Fibroblast of pulmonary artery (primary cell): ENCODE results near the gene SDHAF3.
"Not testable (repeated sequence)": the region's sequence is repeated elsewhere in the genome, so short reads cannot be mapped to it uniquely, and the experiment has no call there.

Experiments
- DNase-seq: peaks from one replicate; pipeline ENCODE4 v3.0.0-alpha.2; 2010; ENCODE audit warnings: low read depth
- H3K4me3 ChIP-seq: replicated peaks from 2 replicates; pipeline ENCODE4 v1.5.1; 2011; ENCODE audit warnings: low read depth, mild to moderate bottlenecking, control low read depth, low read length, moderate library complexity
- CTCF ChIP-seq: IDR thresholded peaks from 2 replicates; pipeline ENCODE4 v1.5.1; 2011; ENCODE audit warnings: mild to moderate bottlenecking, control low read depth, low read length, inconsistent platforms; ENCODE audit errors: missing control alignments

The SDHAF3 gene

GRCh38 chr7:97107192-97107800, 10.2 kb upstream of the SDHAF3 start:
- DNase-seq, result peak; percentile 83
- TF ChIP-seq CTCF, result no peak

GRCh38 chr7:97116308-97116707, 1.2 kb upstream of the SDHAF3 start:
- DNase-seq, result no peak
- no peak for TF ChIP-seq CTCF
- H3K4me3 ChIP-seq, result no peak overlapping the region

More at GRCh38 chr7:97107192-97107800, 10.2 kb upstream of the SDHAF3 start:
- H3K4me3 ChIP-seq, result no peak overlapping the region

- TF ChIP-seq CTCF, result no peak
- peak overlapping the region; percentile 91 for H3K4me3 ChIP-seq
- DNase-seq, result no peak
These were observed 495 bp upstream of the SDHAF3 start for GRCh38 chr7:97117035-97117371.

- TF ChIP-seq CTCF, result no peak
- DNase-seq, result peak; percentile 17
- peak overlapping the region; percentile 91 for H3K4me3 ChIP-seq
These were observed 914 bp downstream of the SDHAF3 start for GRCh38 chr7:97118306-97118917.

GRCh38 chr7:97119747-97120146, 2.2 kb downstream of the SDHAF3 start:
- TF ChIP-seq CTCF, result no peak
- no peak for DNase-seq
- H3K4me3 ChIP-seq, result no peak overlapping the region

- DNase-seq, result no peak
- no peak for TF ChIP-seq CTCF
- no peak overlapping the region for H3K4me3 ChIP-seq
These were observed 3.4 kb downstream of the SDHAF3 start for GRCh38 chr7:97120713-97121457.

- H3K4me3 ChIP-seq, DNase-seq: not testable (repeated sequence)
These were observed 5.6 kb downstream of the SDHAF3 start for GRCh38 chr7:97123115-97123514.
